GM03348 (cell line): Measurements from ENCODE around the gene DCK.
"Not testable (repeated sequence)": the region's sequence is repeated elsewhere in the genome, so short reads cannot be mapped to it uniquely, and the experiment has no call there.

ENCODE experiments used
- DNase-seq: peaks from one replicate; pipeline ENCODE4 v3.0.0; 2012; ENCODE audit warnings: low spot score

Gene DCK

DNA sequence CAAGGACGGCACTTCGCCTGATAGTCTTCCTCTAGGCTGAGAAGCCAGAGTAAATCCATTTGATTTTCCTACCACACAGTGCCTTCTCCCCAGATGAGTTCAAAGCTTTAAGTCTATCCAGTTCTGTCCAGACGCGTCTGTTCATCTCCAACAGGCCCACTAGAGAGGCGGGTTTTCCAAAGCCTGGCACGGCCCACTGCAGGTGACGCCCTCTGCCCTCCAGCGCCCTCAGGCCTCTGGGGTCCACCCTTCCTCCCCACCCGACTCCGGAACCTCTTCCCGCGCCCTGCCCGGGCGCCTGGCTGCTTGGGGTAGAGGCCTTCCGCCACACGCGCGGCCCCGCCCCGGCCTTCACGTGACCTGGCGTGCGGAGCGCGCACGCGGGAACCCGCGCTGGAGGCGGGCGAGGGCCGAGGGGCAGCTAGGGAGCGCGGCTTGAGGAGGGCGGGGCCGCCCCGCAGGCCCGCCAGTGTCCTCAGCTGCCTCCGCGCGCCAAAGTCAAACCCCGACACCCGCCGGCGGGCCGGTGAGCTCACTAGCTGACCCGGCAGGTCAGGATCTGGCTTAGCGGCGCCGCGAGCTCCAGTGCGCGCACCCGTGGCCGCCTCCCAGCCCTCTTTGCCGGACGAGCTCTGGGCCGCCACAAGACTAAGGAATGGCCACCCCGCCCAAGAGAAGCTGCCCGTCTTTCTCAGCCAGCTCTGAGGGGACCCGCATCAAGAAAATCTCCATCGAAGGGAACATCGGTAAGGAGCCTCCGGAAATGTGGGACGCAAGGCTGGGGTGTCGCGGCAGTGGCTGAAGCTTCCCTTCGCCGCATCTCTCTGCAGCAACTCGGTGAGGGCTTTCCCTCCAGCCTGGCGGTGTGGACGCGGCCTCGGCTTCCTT lies at the start of gene DCK:
Gene DCK, plus strand, starts transcription at position 469 of the 888 bp plus-strand sequence. Its CDS starts 187 bp downstream, at position 656.
- peak; percentile 98 for DNase-seq

DNA sequence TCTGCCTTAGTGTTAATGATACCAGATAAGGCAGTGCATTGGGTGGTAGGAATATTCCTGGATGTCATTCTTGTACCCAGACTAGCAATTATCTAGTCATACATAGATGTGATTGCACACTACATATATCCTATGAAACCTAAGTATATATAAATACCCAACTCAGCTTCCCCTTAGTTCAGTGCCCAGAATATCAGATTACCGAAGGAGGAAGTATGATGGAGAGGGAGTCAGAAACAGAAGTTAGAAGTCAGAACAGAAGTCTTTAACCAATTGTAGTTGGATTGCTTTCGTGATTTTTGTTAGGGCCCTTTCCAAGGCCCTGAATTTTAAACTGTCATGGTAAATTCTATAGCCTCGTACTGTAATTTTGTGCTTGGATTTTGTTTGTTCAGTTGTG lies 48.4 kb upstream of the DCK start:
- DNase-seq = no peak

DNA sequence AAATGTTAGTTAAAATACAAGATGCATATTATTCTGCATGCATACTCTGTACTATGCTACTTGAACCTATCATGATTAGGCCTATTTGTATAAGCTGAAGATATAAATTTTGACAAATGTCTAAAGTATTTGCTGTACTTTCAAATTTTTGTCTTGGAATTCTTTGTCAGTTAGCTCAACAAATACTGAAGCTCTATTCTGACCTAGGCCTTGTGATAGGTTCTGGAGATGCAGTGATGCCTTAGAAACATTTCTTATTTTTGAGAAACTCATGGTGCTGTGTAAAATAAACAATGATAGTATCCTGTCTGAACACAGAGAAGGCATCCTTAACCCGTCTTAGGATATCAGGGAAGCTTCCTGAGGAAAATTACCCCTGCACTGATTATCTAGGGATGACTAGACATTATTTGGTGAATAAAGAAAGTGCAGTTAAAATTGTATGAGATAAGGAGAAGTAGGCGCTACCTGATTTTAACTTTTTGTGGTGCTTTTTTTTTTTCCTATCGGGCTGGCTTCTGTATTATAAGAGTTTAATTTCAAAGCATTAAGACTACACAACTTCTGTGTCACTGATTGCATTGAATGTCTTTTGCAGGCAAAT lies 47.9 kb upstream of the DCK start:
- peak; percentile 19 for DNase-seq

DNA sequence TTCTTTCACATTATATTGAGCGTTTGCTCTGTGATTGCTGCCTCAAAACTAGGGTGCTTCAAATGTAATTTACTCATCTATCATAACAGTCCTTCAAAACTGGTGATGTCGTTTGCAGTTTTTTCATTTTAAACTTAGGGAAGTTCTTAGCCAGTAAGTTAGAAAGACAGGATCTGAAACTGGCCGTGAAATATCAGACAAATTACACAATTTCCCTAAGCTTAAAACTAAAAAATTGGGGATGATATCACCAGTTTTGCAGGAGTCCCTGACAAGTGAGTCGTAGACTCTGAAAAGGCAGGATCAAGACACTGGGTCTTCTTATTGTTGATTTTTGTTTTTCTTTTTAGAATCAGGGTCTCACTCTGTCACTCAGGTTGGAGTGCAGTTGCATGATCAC lies 46.5 kb upstream of the DCK start:
- no peak for DNase-seq

DNA sequence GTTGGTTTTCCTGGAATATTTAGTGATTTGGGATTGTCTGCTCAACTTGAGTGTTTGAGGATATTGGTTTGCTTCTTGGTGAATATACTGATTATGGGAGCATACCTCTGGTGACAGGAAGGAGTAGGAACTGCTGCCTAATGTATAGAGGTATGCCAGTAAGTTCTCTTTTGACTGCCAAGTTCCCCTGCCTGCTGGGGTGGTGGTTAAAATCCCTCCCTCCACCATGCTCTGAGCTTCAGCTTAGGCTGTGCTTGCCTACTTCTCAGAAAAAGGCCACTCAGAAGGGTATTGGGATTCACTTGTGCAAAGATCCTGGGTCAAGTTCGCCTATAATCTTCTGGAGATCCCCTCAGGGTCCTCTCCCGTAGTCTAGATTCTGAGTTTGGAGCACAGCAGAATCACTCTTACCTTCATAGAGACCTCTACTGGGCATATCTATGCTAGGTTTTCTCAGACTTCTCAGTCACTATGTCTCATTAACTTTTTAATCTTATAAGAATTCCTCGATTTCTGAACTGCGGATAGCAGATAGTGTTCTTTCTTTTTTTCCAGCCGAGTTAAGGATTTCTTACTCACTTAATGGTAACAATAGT lies 44.7 kb upstream of the DCK start:
- no peak for DNase-seq

DNA sequence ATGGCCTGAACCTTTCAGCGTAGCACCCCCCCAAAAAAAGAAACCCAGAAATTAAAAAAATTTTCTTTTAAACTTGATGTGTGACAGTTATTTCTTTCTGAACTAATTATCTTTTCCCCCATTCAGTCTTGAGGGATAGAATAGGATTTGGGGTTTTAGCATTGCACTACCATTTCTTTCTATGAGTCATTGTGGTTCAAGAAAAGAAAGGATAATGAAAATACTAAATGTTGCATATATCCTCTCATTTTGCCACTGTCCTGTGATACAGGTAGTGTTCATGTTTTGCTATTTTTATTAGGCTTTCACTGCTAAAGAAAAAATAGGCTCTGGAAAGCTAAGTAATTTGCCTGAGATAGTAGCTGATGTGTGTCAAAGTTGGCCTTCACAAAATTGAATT lies 39.4 kb upstream of the DCK start:
- peak; percentile 12 for DNase-seq

DNA sequence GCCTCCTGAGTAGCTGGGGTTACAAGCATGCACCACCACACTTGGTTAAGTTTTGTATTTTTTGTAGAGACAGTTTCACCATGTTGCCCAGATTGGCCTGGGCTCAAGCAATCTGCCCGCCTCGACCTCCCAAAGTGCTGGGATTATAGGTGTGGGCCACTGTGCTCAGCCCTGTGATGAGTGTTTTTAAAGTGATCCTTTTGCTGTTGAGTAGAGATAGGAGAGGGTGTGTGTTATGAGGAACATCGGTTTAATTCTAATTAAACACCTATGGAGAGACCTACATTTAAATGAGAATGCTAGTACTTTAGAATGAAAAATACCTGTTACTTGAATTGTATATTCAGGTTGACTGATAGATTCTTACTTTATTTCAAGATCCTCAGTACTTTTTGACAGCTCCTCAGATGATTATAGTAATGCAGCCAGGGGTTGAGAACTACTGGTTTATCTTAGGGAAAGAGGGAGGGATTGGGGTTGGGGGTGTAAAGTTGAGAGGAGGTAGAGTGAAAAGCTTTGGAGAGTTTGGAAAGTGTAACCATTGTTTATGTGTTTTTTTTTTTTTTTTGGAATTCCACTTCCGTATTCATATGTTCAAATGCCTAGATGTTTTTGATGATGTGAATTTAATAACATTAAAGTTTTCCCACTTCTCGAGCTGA lies 36.8 kb upstream of the DCK start:
- DNase-seq = no peak

DNA sequence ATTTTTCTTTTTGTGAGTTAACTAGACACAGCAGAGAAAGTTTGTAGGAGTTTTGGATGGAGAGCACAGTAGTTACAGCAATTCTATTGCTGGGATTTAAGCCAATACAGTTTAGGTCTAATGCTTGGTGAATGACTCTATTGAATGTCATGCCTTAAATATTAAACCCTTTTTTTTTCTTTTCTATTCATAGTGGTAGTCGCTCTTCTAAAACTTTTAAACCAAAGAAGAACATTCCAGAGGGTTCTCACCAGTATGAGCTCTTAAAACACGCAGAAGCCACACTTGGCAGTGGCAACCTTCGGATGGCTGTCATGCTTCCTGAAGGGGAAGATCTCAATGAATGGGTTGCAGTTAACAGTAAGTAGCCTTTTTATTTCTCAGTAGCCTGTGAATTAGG lies 34.8 kb upstream of the DCK start:
- DNase-seq = peak; percentile 86

DNA sequence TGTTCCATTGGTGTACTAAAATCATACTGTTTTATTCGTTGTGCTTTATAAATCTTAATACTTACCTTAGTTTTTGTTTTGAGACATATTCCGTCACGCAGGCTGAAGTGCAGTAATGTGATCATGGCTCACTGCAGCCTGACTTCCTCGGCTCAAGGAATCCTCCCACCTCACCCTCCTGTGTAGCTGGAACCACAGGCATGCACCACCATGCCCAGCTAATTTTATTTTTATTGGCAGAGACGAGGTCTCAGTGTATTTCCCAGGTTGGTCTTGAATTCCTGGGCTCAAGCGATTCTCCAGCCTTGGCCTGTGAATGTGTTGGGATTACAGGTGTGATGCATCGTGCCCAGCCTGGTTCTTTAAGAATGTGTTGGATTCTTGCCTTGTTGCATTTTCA lies 24.4 kb upstream of the DCK start:
- DNase-seq = no peak

DNA sequence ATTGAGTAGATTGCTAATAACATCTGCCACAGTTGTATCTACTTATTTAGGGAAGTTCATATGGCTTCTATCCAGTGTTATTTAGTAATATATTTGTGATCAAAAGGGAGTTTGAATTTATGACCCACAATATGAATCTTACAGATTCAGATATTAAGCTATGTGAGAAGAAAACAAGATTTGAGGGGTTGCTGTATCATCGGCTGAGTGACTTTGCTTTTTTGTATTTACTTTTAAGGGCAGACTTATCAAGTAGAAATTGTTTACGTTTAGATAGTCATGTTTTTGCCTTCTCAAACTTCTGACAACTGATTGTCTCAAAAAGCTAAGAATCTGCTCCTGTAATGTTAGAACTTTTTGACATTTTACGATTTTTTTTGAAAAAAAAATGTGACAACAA lies 17.2 kb upstream of the DCK start:
- no peak for DNase-seq

DNA sequence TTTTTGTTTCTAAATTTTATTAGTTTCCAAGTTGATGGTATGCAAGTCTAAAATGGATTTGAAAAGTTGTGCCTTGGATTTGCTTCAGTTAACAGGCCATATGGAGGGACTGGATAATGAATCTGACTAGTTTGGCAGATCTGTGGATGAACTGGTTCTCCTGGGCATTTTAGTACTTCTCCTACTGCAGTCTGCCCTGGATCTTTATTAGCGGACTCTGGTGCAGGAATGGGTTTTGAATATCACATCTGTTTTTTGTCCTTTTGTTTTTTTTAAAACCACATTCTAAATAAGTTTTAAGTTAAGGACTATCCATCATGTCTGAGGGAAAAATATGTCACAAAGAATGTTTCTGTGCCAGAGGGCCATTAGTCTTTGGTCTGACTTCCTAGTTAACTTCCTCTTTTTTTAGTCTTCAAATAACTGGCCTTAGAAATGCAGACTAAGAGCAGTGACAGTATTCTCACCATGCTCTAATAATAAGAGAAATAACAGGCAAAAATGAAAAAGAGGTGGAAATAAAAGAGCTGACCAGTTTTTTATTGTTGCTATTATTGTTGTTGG lies 13.9 kb upstream of the DCK start:
- no peak for DNase-seq

DNA sequence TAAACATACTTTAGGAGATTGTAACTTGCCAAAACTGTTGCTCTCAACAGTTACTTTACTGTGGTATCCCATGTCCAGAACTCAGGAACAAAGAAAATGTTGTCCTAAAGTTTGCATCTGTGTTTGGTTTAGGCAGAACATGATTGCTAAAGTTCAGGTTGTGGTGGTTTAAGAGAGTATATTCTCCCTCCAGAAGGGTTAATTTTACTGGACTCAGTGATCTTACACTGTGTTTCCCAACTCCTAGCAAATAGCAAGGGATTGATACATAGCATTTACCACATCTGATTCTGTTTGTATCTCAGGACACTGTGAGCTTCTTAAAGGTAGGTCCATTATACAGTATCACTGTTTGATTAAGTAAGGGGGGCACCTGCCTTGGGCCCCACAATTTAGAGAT lies 13.3 kb upstream of the DCK start:
- DNase-seq = no peak

DNA sequence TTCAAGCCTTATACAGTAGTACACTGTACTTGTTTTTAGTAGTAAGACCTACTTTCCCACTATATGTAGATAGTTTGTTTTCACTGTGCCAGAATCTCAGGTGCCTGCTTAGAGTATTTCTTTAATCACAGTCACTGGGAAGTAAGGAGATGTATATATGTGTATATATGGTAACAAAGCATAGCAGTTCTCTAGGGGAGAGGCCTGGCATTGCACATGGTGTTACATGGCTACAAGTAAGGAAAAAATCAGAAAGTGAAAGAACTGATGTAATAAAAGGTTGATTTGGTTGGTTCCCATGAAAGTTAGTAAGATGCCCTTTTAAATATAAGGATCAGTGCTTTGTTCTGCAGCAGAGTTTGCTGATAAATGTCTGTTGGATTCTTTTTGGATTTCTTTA lies 9.3 kb upstream of the DCK start:
- DNase-seq = no peak

DNA sequence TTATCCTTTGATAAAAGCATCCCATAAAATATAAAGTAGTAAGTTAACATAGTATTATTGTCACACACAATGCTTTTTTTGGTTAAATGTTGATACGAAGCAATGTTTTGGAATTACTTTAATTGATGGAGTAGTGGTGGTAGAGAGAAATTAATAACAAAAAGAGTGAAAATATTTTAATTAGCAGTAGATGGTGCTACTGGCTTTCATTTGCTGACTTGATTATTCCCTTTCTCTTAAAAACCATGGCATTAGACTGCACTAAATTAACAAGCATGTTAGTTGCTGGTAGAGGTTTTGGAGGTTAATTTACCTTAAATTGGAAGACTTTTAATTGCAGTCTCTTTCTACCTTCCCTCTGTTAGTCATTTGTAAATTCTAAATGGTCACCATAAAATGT lies 8.9 kb upstream of the DCK start:
- DNase-seq = no peak

DNA sequence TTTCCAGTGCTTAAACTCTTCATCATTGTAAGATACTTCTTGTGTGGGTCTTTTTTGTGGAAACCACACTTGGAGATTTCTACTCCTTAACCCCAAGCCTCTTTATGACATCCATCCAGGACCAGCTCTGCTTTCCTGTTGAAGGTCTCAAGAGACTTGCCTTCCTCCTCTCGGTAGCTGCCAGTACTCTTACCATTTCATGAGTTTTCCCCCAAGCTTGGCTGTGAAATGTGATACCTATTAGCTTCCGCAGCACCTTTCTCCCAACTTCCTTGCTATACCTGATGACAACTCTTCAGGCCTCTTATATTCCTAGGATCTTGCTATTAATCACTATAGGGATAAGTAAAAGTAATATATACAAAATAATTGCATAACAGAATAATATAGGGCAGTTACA lies 1.9 kb upstream of the DCK start:
- no peak for DNase-seq

DNA sequence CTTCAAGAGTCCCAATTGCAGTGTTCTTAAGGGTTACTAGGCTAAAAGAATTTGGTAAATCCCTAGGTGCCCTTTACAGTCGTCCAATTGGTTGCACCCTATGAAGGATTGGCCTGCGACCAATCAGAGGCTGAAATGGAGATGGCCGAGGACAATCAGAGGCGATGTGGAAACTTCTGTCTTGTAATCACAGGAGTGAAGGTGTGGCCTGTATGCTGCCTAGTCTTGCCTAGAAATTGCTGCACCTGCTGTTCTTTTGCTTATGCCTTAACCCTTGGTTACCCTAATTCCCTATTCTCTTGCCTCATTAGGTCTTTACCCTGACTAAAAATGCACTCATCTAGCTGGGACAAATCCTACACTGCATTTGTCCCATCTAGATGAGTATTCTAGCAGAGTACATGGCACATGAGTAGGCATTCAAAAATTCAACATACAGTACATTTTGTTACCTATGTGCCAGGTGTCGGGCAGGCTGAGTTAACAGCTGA lies 1.0 kb upstream of the DCK start:
- no peak for DNase-seq

DNA sequence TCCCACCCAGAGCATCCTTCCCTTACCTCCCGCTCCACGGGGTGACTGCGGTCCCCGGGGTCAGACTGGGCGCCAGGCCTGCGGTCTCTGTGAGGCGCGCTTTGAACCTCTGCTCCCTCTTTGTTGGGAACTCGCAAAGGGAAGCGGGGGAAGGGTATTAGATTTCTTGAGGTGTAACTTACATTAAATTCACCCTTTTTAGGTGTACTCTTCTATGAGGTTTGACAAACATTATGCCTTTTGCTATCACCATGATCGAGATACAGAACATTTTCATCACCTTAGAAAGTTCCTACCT lies 569 bp downstream of the DCK start:
- no peak for DNase-seq

DNA sequence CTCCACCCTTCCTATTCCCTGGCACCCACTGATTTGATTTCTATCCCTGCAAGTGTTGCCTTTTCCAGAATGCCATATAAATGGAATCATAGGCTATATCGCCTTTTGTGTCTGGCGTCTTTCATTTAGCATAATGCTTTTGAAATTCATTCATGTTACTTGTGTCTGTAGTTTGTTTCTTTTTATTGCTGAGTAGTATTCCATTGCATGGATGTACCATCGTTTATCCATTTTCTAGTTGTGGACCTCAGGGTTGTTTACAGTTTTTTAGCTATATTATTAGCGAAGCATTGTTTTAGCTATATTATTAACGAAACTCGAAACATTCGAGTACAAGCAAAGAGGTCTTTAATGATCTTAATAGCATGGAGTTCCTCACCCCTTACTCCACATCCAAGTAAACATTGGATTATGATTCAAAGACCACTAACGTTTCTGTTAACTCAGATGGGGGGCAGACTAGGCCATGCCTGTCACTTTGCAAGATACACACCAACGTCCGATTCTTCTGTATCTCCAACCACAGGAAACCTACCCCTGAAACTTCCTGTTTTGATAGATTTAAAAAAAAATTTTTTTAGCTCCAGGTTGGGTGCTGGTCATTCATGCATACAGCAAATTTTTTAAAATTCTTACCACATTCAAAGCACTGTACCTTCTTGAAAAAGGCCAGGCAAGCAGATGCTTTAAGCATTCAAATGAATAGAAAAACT lies 1.1 kb downstream of the DCK start:
- no peak for DNase-seq

DNA sequence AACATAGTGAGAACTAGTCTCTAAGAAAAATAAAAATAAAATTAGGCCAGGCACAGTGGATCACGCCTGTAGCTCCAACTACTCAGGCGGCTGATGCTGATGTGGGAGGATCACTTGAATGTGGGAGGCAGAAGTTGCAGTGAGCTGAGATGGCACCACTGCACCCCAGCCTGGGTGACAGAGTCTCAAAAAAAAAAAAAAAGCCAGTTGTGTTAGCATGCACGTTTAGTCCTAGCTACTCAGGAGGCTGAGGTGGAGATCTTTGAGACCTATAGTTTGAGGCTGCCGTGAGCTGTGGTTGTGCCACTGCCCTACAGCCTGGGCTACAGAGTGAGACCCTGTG lies 2.5 kb downstream of the DCK start:
- DNase-seq = no peak

DNA sequence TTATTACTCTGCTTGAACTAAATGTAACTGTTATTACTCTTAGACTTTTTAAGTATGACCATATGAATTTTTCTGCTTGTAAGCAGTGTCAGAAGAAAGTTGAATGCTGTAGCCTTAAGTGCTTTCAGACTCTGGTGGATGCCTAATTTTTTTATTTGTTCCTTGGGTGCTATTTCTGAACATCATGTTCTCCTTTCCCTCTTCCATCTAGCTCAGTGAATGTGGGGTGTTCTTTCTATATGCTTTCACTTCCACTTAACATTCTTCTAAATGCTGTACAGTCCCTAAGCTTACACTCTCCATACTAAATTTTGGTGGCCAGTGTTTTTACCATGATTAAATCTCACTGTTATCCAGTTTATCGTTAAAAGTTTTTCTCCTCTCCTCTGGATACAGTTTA lies 3.6 kb downstream of the DCK start:
- no peak for DNase-seq

DNA sequence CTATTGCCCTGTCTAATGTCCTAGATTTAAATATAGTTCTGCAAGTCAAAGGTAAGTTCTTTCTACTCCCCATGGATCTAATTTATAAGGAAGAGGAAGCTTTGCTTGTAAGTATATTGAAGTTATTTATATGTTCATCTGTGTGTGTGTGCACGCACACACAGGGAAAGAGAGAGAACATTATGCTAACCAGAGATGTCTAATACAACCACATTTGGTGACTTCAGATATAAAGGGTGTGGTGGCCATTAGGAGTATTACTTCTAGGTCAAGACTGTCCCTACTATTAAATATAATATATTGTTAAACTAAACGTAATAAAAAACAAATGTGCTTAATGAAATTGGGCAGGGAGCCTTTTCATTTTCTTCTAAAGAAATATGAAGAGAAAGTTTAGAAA lies 4.1 kb downstream of the DCK start:
- DNase-seq = no peak

DNA sequence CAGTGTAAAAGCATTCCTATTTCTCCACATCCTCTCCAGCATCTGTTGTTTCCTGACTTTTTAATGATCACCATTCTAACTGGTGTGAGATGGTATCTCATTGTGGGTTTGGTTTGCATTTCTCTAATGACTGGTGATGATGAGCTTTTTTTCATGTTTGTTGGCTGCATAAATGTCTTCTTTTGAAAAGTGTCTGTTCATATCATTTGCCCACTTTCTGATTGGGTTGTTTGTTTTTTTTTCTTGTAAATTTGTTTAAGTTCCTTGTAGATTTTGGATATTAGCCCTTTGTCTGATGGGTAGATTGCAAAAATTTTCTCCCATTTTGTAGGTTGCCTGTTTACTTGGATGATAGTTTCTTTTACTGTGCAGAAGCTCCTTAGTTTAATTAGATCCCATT lies 6.2 kb downstream of the DCK start:
- not testable (repeated sequence) for DNase-seq
